Mesothelial cell of epicardium (in vitro differentiated cells): ENCODE data around the gene TRPV5. TPM values are rescaled to one million over a fixed set of nuclear protein-coding genes. Genes with fewer than 3 reads are reported as not detected.

Source experiments
- DNase-seq, 2 experiments: peaks; one replicate each; pipeline ENCODE4 v3.0.0; 2021; ENCODE audit warnings: low spot score in 2 of 2; ENCODE audit not compliant: unreplicated experiment in 2 of 2
- H3K27ac Mint-ChIP-seq: 2 replicates; pipeline ENCODE4 v1.8.0; 2021; ENCODE audit warnings: mixed read lengths
- H3K27me3 Mint-ChIP-seq: 2 replicates; pipeline ENCODE4 v1.8.0; 2021; ENCODE audit warnings: low read depth, mixed read lengths
- H3K36me3 Mint-ChIP-seq: 2 replicates; pipeline ENCODE4 v1.8.0; 2021; ENCODE audit warnings: mixed read lengths
- H3K4me1 Mint-ChIP-seq: 2 replicates; pipeline ENCODE4 v1.8.0; 2021; ENCODE audit warnings: mixed read lengths
- H3K4me3 Mint-ChIP-seq: 2 replicates; pipeline ENCODE4 v1.8.0; 2021; ENCODE audit warnings: mild to moderate bottlenecking, moderate library complexity, mixed read lengths
- H3K9me3 Mint-ChIP-seq: 2 replicates; pipeline ENCODE4 v1.8.0; 2021; ENCODE audit warnings: mixed read lengths
- total RNA-seq: library from RNA; stranded (reverse); gene quantifications from 3 replicates; pipeline ENCODE4 v1.2.1, GENCODE V29; 2021
- TF ChIP-seq, protein P1 (sequence below): fragments of 200-600 bp; sonication (generic); IDR thresholded peaks from one replicate; pipeline ENCODE4 v1.5.0; 2021; ENCODE audit warnings: antibody characterized with exemption; ENCODE audit not compliant: unreplicated experiment

The TRPV5 gene
- total RNA-seq, 1 donor from 2014 or later, result 0.56 TPM

DNA sequence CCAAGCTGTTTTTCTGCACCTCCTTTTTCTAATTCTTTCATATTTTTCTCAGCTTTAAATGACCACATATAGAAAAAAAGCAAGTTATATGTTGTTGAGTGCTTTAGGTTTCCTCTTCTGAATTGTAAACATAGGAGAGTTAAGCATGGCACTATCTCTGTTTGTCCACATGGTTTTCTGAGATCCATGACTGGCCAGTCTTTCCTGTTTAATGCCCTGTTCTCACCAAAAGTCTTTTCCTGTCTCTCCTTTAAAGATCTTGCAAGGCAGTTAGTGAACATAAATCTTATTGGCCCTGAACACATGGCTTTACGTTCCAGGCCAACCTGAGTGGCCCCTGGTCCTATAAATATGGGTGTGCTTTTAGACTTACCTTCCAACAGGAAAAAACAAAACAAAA, 19.4 kb downstream of the TRPV5 start:
- H3K27ac Mint-ChIP-seq, result peak overlapping the region; percentile 43
- H3K4me1 Mint-ChIP-seq, result peaks cover 32% of the 10 kb centered on the region

DNA sequence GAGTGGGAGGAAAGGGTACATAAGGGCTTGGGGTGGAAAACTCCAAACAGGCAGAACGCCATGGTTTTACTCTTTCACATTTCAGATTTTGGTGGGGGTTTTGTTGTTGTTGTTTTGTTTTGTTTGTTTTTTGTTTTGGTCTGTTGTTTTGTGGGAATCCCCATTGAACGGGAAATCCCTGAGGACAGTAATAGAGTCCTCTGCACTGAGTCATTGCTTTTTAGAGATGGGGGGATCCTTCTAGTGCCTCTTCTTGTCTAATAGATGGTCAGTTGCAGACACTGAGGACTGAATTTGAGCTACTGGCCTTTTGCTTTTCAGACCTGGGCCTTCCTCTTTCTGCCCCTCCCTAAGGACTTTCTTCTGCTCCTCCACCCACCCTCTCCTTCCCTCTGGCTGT, 20.0 kb downstream of the TRPV5 start:
- H3K36me3 Mint-ChIP-seq, result no peaks in the 10 kb centered on the region
- H3K4me3 Mint-ChIP-seq, result peak overlapping the region; percentile 11
- peaks cover 32% of the 10 kb centered on the region for H3K4me1 Mint-ChIP-seq
- H3K9me3 Mint-ChIP-seq, result peaks cover 4% of the 10 kb centered on the region
- peak overlapping the region; percentile 43 for H3K27ac Mint-ChIP-seq
- no peak for DNase-seq
- TF ChIP-seq, protein P1, sequence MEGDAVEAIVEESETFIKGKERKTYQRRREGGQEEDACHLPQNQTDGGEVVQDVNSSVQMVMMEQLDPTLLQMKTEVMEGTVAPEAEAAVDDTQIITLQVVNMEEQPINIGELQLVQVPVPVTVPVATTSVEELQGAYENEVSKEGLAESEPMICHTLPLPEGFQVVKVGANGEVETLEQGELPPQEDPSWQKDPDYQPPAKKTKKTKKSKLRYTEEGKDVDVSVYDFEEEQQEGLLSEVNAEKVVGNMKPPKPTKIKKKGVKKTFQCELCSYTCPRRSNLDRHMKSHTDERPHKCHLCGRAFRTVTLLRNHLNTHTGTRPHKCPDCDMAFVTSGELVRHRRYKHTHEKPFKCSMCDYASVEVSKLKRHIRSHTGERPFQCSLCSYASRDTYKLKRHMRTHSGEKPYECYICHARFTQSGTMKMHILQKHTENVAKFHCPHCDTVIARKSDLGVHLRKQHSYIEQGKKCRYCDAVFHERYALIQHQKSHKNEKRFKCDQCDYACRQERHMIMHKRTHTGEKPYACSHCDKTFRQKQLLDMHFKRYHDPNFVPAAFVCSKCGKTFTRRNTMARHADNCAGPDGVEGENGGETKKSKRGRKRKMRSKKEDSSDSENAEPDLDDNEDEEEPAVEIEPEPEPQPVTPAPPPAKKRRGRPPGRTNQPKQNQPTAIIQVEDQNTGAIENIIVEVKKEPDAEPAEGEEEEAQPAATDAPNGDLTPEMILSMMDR, result no peak
- no peaks in the 10 kb centered on the region for H3K27me3 Mint-ChIP-seq

More for the DNA sequence above, 19.4 kb downstream of the TRPV5 start:
- peaks cover 4% of the 10 kb centered on the region for H3K9me3 Mint-ChIP-seq
- H3K36me3 Mint-ChIP-seq, result no peaks in the 10 kb centered on the region
- no peak overlapping the region for H3K4me3 Mint-ChIP-seq
- TF ChIP-seq, protein P1, result no peak
- no peaks in the 10 kb centered on the region for H3K27me3 Mint-ChIP-seq
- DNase-seq, result no peak

DNA sequence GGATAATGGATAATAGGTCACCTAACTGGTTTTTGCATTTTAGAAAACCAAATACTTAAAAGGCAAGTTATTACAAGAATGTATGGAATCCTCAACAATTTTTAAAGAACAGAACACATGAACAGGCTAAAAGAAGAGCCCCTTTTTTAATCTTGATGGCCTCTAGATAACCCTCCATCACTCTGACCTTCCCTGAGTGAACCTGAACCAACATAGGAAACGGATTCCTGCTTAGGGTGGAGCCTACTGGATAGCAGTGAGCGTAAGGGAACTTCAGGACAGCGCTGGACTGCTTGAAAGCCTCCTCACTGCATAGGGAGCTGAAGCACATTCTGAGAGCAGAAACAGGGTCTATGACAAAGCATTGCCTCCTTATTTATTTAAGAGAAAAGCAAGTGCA, 20.5 kb downstream of the TRPV5 start:
- Mint-ChIP-seq H3K27ac (peak overlapping the region; percentile 43), H3K4me1 (peaks cover 32% of the 10 kb centered on the region), H3K27me3 (no peaks in the 10 kb centered on the region), H3K36me3 (no peaks in the 10 kb centered on the region), H3K4me3 (no peak overlapping the region), H3K9me3 (peaks cover 4% of the 10 kb centered on the region)
- TF ChIP-seq, protein P1, result no peak
- no peak for DNase-seq

DNA sequence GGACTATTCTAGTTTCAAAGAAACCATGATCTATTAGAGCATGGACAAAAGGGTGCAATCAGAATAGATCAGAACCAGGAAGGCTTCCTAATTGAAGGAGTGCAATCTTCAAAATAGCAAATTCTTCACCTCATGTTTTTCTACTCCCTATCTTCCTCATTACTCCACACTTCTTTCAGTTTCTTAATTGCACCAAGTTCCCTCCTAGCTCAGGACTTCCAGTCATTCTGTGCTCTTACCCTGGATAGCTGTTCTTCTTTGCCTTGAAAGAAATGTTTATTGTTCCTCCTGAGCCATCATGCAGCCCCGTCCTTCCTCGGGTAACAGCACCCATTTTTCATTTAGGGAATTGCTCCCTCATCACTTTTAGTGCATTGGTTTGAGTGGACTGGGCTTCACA, 23.1 kb downstream of the TRPV5 start:
- Mint-ChIP-seq H3K27me3 (no peaks in the 10 kb centered on the region), H3K4me1 (peaks cover 30% of the 10 kb centered on the region), H3K27ac (no peak overlapping the region), H3K36me3 (no peaks in the 10 kb centered on the region), H3K9me3 (peaks cover 12% of the 10 kb centered on the region), H3K4me3 (no peak overlapping the region)
- no peak for DNase-seq
- TF ChIP-seq, protein P1, result no peak

DNA sequence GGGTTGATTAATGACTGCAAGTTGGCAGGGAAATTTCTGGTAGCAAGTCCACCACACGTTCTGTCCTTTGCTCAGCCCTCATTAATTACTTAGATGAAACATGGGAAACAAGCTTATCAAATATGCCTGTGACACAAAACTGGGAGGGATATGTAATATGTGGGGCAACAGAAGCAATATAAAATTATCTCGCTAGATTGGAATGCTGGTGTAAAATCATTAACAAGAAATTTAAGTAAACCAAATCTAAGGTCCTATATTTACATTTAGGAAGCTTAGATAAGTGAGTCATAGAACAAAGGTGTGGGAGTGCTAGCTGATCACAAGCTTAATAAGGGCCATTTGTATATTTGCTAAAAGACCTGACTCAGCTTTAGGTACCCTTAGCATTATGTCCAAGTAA, 23.5 kb downstream of the TRPV5 start:
- no peak for DNase-seq
- Mint-ChIP-seq H3K4me1 (peaks cover 30% of the 10 kb centered on the region), H3K27me3 (no peaks in the 10 kb centered on the region), H3K4me3 (no peak overlapping the region), H3K27ac (peak overlapping the region; percentile 8), H3K36me3 (no peaks in the 10 kb centered on the region), H3K9me3 (peaks cover 12% of the 10 kb centered on the region)
- TF ChIP-seq, protein P1, result no peak
